KG1 (cell line): ENCODE data around the gene GJE1.
"Not testable (repeated sequence)": the region's sequence is repeated elsewhere in the genome, so short reads cannot be mapped to it uniquely, and the experiment has no call there.

Source experiments
- DNase-seq: peaks from one replicate; lab custom pipeline; 2025; lab: John Stamatoyannopoulos, UW

GJE1 gene

GRCh38 chr6:142132625-142133024 is at the start of gene GJE1:
Gene GJE1 (plus strand): TSS chr6:142132925. CDS start chr6:142133159, 234 bp downstream.
- no peak for DNase-seq

GRCh38 chr6:142087950-142088857 is 44.5 kb upstream of the GJE1 start:
- no peak for DNase-seq

GRCh38 chr6:142088858-142089216 is 43.9 kb upstream of the GJE1 start:
- DNase-seq, result no peak

- not testable (repeated sequence) for DNase-seq
These were observed 27.9 kb upstream of the GJE1 start for GRCh38 chr6:142104820-142105219.

- not testable (repeated sequence) for DNase-seq
These were observed 21.9 kb upstream of the GJE1 start for GRCh38 chr6:142110820-142111219.

- peak; percentile 47 for DNase-seq
These were observed 20.2 kb upstream of the GJE1 start for GRCh38 chr6:142112451-142113061.

- no peak for DNase-seq
These were observed 15.4 kb upstream of the GJE1 start for GRCh38 chr6:142117366-142117765.

GRCh38 chr6:142118328-142118727 is 14.4 kb upstream of the GJE1 start:
- no peak for DNase-seq

- no peak for DNase-seq
These were observed 13.8 kb upstream of the GJE1 start for GRCh38 chr6:142118925-142119324.

- no peak for DNase-seq
These were observed 11.4 kb upstream of the GJE1 start for GRCh38 chr6:142121342-142121741.

GRCh38 chr6:142130814-142131213 is 1.9 kb upstream of the GJE1 start:
- DNase-seq, result no peak

GRCh38 chr6:142138876-142139275 is 6.2 kb downstream of the GJE1 start:
- no peak for DNase-seq

GRCh38 chr6:142141531-142141930 is 8.8 kb downstream of the GJE1 start:
- DNase-seq, result not testable (repeated sequence)

- peak; percentile 85 for DNase-seq
These were observed 14.3 kb downstream of the GJE1 start, which contains the start of the genes NMBR and VTA1 for GRCh38 chr6:142146828-142147662. Gene NMBR (minus strand): TSS chr6:142147122. CDS start chr6:142088658, 58,464 bp downstream. Gene VTA1 (plus strand): TSS chr6:142147263. CDS start chr6:142147288, 25 bp downstream.

GRCh38 chr6:142152746-142153145 is 20.0 kb downstream of the GJE1 start:
- DNase-seq, result no peak

- no peak for DNase-seq
These were observed 20.5 kb downstream of the GJE1 start for GRCh38 chr6:142153196-142153595.

- no peak for DNase-seq
These were observed 21.6 kb downstream of the GJE1 start for GRCh38 chr6:142154336-142154735.

GRCh38 chr6:142155091-142155490 is 22.4 kb downstream of the GJE1 start:
- DNase-seq, result no peak

- no peak for DNase-seq
These were observed 23.4 kb downstream of the GJE1 start for GRCh38 chr6:142155895-142156757.

GRCh38 chr6:142156758-142157068 is 24.0 kb downstream of the GJE1 start:
- DNase-seq, result not testable (repeated sequence)

- DNase-seq, result no peak
These were observed 30.1 kb downstream of the GJE1 start for GRCh38 chr6:142162780-142163179.
